Stimulated activated CD8-positive, alpha-beta memory T cell treated with anti-CD3 and anti-CD28 coated beads, Interleukin-7, amount 100 ng/mL, for 24 hours (primary cell): ENCODE data around the gene MAML3.
A peak's percentile ranks its signal among the peaks of the same experiment; 100 is the strongest.

Experiments
- DNase-seq: peaks from one replicate; pipeline ENCODE4 v3.0.0-alpha.2; 2020; ENCODE audit warnings: low read depth

The MAML3 gene

DNA sequence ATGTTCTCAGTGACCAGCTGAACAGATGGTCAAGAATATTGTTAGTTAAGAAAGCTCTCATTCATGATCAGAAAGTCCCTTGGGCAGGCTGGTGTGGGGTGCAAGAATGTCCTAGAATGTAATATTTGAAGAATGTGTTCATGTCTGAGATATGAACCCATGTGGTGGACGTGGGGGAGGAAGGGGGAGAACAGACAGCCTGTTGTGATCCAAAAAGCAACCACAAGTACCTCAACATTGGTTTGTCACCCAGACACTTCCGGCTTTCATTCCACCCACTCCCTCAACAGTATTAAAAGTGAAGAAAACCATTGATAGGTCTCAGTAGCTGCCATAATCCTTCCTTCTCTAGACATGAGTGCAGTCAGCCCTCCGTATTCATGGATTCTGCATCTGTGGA, 82.2 kb downstream of the MAML3 start:
- peak; percentile 26 for DNase-seq

- no peak for DNase-seq
Measured at GRCh38 chr4:140070973-140071372, 83.0 kb downstream of the MAML3 start.

DNA sequence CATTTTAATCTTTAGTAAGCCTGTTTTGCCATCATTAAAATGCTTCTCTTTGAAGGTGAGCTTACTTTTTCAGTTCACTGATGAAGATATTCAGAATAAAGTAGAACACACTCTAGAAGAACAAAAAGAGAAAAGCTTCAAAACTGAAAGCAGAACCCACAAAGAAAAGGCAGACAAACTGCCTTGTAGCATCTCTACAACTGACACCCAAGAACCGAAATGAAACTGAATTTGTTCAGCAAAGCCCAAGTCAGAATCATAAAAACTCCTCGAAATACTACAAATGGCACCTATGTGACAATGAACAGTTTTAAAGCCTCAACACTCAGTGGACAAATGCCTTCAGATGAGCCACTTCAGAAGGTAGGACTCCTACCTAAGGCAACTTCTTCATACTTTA, 83.6 kb downstream of the MAML3 start:
- DNase-seq, result no peak

- DNase-seq, result no peak
Measured at GRCh38 chr4:140069066-140069465, 84.9 kb downstream of the MAML3 start.

- DNase-seq, result no peak
Measured at GRCh38 chr4:140068271-140068670, 85.7 kb downstream of the MAML3 start.

- no peak for DNase-seq
Measured at GRCh38 chr4:140066031-140066930, 87.7 kb downstream of the MAML3 start.

DNA sequence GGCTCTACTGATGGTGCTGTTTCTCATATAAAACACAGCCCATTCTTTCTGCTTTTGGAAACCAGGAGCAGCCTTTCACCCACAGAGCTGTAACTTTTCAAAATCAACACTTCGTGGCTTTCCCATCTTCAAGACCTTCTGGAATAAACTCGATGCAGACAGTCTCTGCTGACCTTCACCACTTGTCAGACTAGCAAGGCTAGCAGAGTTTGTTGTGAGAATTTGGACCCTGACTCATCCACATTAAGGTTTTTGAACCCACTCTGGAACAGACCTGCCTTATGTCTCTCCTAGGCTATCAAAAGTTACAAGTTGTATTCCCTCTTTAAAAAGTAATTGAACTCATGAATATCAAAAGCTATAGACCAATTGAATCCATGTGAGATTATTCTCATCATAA, 88.6 kb downstream of the MAML3 start:
- no peak for DNase-seq

DNA sequence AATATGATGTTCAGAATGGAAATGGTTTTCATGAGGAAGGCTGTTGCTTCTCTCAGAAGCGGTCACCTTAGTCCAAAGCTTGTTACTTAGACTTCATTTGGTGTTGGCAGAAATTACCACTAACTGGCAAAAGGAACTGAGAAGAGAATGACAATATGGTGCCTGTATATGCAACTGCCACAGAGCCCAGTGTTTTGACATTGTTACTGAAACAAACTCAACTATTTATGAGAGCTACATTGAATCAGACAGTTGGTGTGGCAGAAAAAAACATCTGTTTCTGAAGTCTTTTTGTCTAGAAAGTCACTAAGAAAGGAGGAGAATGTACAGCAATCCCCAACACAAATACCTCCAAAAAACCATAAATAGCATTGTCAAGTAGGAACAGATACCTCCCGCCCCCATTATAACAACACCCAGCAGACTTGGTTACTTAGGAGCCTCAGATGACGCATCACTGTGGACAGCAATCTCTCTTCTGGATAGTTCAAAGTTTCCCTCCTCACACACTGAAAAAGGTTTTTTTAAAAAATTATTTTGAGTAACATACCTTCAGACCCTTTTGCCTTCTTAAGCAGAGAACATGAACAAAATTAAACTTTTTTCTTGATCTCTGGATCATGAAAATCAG, 92.2 kb downstream of the MAML3 start:
- DNase-seq, result no peak

GRCh38 chr4:140061194-140061593, 92.8 kb downstream of the MAML3 start:
- DNase-seq, result no peak

DNA sequence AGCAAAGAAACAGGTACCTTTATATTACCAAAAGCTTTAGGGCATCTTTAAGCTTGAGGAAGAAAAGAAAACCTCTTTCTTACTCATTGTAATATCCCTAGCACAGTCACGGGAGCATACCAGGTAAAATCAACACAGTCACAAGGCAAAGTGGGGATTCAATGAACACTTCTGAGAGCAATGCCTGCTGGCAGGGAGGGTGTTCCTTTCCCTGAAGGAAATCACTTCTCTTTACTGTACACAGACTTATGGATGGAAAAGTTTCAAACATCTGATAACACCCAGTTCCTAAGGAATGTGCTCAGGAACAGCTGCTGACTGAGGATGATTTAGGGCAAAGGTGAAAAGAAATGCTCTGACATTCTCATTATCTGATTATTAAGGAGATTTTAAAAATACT, 94.8 kb downstream of the MAML3 start:
- no peak for DNase-seq

DNA sequence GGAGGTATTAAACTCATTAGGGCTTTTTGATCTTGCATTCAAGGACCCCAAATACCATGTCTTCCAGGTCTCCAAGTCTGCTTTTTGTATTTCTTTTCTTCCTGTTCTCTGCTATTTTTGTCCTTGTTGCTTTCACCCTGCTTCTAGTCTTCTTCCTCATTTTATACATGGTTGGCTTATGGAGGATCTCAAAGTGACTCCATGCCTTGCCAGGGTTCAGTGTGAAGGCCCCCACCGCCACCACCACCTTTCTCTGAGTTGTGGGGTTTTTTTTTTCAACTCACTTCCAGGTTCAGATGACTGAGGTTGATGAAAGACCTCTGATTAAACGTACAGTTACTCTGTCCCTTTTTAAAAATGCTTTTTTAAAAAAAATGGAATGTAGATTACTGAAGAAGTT, 96.3 kb downstream of the MAML3 start:
- DNase-seq, result no peak

DNA sequence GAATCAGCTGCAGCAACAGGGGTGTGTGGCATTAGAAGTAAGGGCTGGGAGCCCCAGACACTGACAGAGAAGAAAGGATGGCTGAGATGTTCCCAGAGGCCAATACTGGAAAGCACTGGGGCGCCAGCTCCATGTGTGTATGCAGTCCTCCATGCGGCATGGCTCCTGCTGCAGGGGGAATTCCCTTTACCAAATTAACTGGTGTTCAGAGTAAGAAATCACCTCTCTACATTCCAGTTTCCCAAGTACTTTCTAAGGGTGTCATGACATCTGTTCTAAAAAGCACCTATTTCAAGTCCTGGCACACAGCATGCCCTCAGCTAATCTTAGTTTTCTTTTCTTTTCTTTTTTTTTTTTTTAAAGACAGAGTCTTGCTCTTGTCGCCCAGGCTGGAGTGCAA, 98.0 kb downstream of the MAML3 start:
- DNase-seq, result no peak

DNA sequence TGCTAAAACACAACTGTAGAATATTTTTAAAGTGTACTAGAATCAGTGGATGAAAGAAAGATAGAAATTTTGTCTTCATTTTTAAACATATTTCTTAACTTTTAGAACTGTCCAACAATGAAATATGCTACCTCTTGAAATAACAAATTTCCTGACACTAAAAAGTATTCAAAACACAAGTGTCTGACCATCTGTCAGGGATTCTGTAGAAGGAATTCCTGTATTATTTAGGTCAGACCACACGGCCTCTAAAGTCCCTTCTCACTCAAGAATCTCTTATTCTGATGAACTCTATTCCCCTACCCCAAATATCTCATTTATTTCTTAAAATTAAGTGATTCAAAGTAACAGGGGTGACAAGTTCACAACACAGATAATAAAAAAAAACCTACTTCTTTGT, 99.1 kb downstream of the MAML3 start:
- no peak for DNase-seq

GRCh38 chr4:140053185-140053584, 100.8 kb downstream of the MAML3 start:
- no peak for DNase-seq

GRCh38 chr4:140052050-140052449, 101.9 kb downstream of the MAML3 start:
- DNase-seq, result no peak

DNA sequence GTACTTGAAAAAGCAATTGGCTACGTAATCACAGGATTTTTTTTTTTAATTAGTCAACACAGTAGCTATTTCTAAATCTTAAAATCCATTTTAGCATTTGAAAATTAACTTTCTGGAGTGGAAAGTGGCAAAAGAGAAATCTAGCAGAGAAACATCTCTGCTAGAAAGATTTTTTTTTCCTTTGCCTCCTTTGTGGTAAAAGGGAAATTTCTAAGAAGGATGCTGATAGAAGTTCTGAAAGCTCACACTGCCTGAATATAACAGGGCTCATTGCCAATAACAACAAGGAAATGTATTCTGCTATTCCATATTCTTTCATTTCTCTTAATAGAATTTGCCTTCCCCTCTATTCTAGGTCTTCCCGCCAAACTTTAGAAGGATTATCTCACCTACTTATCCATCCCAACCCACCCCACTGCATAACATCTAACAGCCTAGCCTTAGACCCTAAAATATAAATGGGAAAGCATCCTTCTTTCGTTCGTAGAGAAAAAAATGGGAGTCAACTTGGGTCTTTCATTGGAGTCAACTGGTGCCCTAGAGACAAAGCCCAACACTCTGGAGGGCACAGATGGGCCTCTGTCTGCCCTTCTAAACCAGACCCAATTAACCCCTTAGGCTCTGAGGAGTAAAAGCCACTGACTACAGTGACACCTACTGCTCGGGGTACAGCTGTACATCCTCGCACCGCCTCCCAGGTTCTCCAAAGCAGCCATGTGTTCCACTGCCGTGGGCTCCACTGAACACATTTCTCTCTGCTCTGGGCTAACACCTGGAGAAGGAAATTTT, 103.9 kb downstream of the MAML3 start:
- DNase-seq, result no peak

DNA sequence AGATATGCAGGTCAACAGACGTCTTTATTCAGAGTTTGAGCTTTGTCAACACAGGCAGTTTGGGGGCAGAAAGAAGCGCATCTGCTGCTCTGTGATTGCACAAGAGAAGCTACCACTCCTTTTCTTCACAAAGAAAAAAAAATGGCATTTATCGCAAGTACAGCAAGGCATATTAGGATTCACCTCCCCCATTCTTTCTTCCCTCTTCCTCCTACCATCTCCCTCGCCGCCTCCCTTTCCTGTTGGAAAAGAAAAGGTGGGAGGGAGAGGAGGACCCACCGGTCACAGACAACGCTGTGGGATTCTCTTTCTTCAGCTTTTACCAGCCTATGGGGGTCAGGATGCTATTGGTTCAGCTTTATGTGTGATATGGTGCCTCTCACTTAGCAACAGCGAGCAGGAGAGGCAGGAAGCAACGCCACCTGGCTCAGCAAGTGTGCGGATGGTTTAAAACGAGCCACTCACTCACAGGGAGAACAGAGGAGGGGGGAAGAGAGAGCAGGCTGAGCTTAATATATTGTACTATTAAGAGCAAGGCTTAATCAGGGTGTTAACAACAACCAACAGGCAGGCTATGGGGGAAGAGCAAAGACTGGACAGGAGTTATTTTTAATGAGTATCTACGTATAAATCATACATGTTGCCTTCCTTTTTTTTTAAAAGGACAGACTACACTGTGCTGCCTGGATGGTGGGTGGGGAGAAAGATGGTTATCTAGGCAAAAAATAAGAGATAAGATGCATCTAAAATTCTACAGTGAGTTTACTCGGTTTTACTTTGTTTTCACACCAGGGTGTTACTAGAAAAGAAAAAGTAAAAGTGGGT, 104.7 kb downstream of the MAML3 start:
- no peak for DNase-seq

DNA sequence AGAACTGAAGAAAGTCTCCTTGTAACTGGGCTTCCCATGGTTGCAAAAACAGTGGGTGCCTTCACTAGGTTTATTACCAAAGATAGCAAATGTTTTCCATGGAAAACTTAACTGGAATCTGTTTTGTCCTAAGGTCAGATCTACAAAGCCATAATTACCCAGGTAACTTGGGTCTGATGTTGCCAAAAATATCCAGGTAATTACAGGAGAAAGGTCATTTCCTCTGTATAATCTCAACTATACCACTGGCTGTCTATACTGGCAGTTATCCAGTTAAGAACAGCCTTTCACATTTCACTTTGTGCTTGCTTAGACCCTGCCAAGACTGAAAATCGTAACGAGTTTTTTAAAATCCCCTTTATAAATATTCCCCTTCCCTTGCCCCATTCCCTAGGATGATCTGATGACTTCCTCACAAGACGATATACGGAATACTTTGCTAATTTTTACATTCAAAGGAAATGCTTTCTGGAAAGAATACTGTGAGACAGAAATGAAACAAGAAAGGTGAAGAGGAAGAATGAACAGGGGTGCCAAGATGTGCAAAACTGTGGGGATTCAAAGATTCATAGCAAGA, 105.5 kb downstream of the MAML3 start:
- no peak for DNase-seq

DNA sequence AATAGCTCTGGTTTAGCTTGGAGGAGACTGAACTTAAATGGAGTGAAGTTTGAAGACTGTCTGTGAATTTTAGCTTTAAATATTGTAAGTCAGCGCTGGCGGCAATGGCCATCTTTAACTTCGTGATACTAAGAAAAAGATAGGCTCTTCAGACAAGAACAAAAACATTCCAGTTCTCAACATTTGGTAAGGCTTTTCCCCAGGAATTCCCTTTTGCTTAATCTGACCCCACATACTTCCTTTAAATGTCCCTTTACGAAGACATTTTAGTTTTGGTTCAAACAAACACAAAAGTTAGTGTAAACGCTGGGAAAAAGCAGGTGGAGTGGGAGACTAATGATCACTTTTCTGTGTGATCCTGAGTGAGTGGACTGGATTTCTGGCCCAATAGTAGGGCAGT, 106.2 kb downstream of the MAML3 start:
- no peak for DNase-seq

DNA sequence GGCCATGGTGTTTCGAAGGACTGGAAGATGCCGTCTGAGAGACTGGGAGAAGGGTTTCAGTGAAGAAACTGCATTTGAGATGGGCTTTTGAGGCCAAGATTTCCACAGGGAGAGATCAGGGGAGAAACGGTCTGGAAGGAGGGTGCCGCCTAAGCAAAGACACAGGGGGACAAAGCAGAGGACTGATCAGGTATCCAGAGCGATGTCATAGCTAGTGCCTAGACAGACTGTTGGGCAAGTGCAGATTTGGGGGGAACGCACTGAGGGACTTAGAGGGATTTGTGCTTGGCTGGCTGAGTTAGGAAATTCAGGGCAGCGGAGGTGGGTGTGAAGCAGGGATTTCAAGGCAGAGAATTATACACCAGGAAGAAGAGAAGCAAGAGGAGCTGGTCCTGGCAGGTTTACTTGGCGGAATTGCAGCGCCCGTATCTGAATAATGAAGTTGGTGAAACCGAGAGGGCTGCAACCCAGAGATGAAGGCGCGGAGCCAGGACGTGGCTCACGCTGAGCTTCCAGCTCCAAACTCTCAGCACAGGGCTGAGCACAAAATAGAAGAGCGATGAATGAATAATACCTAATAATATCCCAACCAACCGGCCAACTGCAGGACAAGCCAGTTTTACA, 106.9 kb downstream of the MAML3 start:
- DNase-seq, result no peak

GRCh38 chr4:140046543-140046942, 107.4 kb downstream of the MAML3 start:
- DNase-seq, result no peak
